Muscle of leg (tissue), 11 donors: ENCODE results near the gene CA10. TPM values are rescaled to one million over a fixed set of nuclear protein-coding genes. Genes with fewer than 3 reads are reported as not detected.

Experiments used
- DNase-seq: peaks from one replicate; pipeline ENCODE4 v3.0.0; 2013
- H3K27ac ChIP-seq: one replicate; pipeline ENCODE4 v1.5.1; 2013; ENCODE audit warnings: mild to moderate bottlenecking, low read length, control low read depth
- H3K27me3 ChIP-seq: one replicate; pipeline ENCODE4 v1.6.1; 2013; ENCODE audit warnings: low read length; ENCODE audit not compliant: control insufficient read depth, insufficient read depth
- H3K36me3 ChIP-seq: one replicate; pipeline ENCODE4 v1.6.1; 2013; ENCODE audit warnings: low read length; ENCODE audit not compliant: control insufficient read depth, insufficient read depth
- H3K4me1 ChIP-seq: one replicate; pipeline ENCODE4 v1.6.1; 2013; ENCODE audit warnings: low read length; ENCODE audit not compliant: control insufficient read depth, insufficient read depth
- H3K4me3 ChIP-seq: one replicate; pipeline ENCODE4 v1.5.1; 2013; ENCODE audit warnings: low read length, control low read depth
- H3K9me3 ChIP-seq: replicated peaks from 2 replicates; pipeline ENCODE4 v1.6.1; 2013; ENCODE audit warnings: low read depth, low read length; ENCODE audit not compliant: control insufficient read depth
- WGBS: methylation state at CpG from one replicate; pipeline ENCODE4 v1.1.5; 2013; ENCODE audit warnings: missing lambda C conversion rate; ENCODE audit not compliant: insufficient coverage; 5-methylcytosine and 5-hydroxymethylcytosine counted together
- polyA plus RNA-seq, 8 donors: library from polyadenylated mRNA; unstranded; fragments of 120-200 nt; gene quantifications; one replicate each; pipeline versions ENCODE4 v1.2.1 to v1.2.3, GENCODE V29; 2013; ENCODE audit warnings: inconsistent platforms in 1 of 8, low replicate concordance in 1 of 8; ENCODE audit not compliant: insufficient read length in 8 of 8, insufficient read depth in 1 of 8
- total RNA-seq: library from RNA; stranded (reverse); fragments of 120-200 nt; gene quantifications from one replicate; pipeline ENCODE4 v1.2.4, GENCODE V29; 2013

The CA10 gene
- total and polyA plus RNA-seq, 9 donors = 1.4 to 6.9 (median 3.3) TPM

DNA sequence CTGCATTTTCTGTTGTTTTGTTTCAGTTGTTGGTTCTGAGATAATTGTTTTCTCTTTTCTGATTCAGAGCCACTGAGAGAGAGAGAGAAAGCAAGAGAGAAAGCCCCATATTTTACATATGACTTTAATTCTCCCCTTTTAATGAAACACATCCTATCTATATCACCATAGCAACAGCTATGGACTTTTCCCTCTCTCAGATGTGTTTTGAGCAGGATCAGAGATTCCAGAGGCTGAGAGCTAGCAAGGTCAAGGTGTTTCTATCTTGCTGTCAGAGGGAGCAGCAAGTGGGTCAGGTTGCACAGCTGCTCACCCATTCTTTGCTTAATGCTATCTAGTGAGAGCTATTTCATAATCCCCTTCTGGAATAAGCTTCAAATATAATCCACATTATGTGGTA, 415.9 kb downstream of the CA10 start:
- Histone ChIP-seq H3K36me3 (no peaks in the 10 kb centered on the region), H3K9me3 (no peaks in the 10 kb centered on the region), H3K27ac (no peak overlapping the region), H3K4me3 (no peak overlapping the region), H3K27me3 (peaks cover 2% of the 10 kb centered on the region), H3K4me1 (no peaks in the 10 kb centered on the region)
- DNase-seq = no peak

DNA sequence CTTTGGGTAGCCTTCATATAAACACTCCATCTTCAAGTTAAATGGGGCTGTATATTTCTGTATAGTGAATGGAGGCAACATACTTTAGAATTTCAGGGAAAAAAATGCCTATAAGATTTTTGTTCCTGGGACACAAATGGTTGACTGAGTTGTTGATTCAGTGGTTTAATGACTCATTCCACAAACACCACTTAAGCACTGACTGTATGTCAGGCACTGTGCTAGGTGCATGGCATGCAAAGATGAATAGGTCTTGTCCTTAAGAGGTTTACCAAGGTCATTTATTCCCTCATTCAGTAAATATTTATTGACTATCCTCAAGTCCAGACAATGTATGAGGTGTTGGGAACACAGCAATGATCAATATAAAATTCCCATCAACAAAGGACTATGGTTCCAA, 417.1 kb downstream of the CA10 start:
- no peaks in the 10 kb centered on the region for H3K4me1 ChIP-seq
- H3K27me3 ChIP-seq = peaks cover 2% of the 10 kb centered on the region
- H3K27ac ChIP-seq = no peak overlapping the region
- no peak overlapping the region for H3K4me3 ChIP-seq
- no peaks in the 10 kb centered on the region for H3K36me3 ChIP-seq
- H3K9me3 ChIP-seq = no peaks in the 10 kb centered on the region
- DNase-seq = no peak

GRCh38 chr17:51740531-51740930, 418.0 kb downstream of the CA10 start:
- H3K36me3 ChIP-seq = no peaks in the 10 kb centered on the region
- 77% methylated on average over 5 of the region's 5 CpGs for WGBS
- DNase-seq = no peak
- H3K4me1 ChIP-seq = peaks cover 4% of the 10 kb centered on the region
- H3K27me3 ChIP-seq = peaks cover 2% of the 10 kb centered on the region
- no peak overlapping the region for H3K27ac ChIP-seq
- no peaks in the 10 kb centered on the region for H3K9me3 ChIP-seq
- H3K4me3 ChIP-seq = no peak overlapping the region

GRCh38 chr17:51739245-51739886, 419.1 kb downstream of the CA10 start:
- Histone ChIP-seq H3K36me3 (no peaks in the 10 kb centered on the region), H3K27me3 (peaks cover 2% of the 10 kb centered on the region), H3K4me3 (no peak overlapping the region), H3K27ac (no peak overlapping the region), H3K4me1 (peaks cover 4% of the 10 kb centered on the region), H3K9me3 (no peaks in the 10 kb centered on the region)
- WGBS = 96% methylated on average over 4 of the region's 6 CpGs
- DNase-seq = no peak

GRCh38 chr17:51736356-51736755, 422.2 kb downstream of the CA10 start:
- 17% methylated on average over 1 of the region's 2 CpGs for WGBS
- Histone ChIP-seq H3K9me3 (no peaks in the 10 kb centered on the region), H3K27me3 (peaks cover 4% of the 10 kb centered on the region), H3K4me3 (no peak overlapping the region), H3K36me3 (no peaks in the 10 kb centered on the region), H3K4me1 (peaks cover 4% of the 10 kb centered on the region), H3K27ac (no peak overlapping the region)
- DNase-seq = peak; percentile 92

DNA sequence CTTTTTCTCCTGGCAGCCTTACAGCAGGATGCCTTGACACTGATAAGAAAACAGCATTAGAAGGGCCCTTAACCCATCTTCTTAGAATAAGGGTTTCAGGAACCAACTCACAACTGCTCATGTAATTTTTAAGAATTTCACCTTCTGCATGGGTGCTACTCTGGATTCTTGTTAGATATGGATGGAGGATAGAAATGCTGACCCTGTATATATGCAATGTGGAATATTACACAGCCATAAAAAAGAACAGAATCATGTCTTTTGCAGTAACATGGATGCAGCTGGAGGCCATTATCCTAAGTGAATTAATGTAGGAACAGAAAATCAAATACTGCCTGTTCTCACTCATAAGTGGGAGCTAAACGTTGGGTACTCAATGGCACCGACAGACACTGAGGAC, 423.5 kb downstream of the CA10 start:
- Histone ChIP-seq H3K4me3 (no peak overlapping the region), H3K27ac (no peak overlapping the region), H3K9me3 (no peaks in the 10 kb centered on the region), H3K36me3 (no peaks in the 10 kb centered on the region), H3K27me3 (peaks cover 4% of the 10 kb centered on the region), H3K4me1 (peaks cover 4% of the 10 kb centered on the region)
- DNase-seq = no peak
- no CpG with 5 or more reads among the region's 2 CpGs for WGBS

DNA sequence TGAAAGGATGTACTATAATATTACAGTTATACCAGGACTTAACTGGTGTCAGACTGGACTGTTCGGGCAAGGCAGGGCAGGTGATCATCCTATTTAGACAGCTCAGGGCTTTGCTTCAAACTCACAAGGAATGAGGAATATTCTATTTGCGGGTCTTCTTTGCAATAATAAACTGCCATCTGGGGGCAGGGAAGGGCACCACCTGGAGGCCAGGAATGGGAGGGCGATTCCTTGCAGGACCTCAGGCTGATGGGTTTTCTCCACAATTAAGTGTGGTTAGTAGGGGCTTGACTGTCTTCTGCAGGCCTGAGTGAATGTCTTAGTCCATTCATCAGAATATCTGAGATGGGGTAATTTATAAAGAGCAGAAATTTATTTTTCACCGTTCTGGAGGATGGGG, 424.1 kb downstream of the CA10 start:
- Histone ChIP-seq H3K9me3 (no peaks in the 10 kb centered on the region), H3K4me1 (peaks cover 4% of the 10 kb centered on the region), H3K27ac (no peak overlapping the region), H3K4me3 (no peak overlapping the region), H3K36me3 (no peaks in the 10 kb centered on the region), H3K27me3 (peaks cover 4% of the 10 kb centered on the region)
- 63% methylated on average over 3 of the region's 4 CpGs for WGBS
- no peak for DNase-seq

GRCh38 chr17:51733166-51733565, 425.3 kb downstream of the CA10 start:
- 52% methylated on average over 4 of the region's 6 CpGs for WGBS

GRCh38 chr17:51731941-51732722, 426.4 kb downstream of the CA10 start:
- peaks cover 4% of the 10 kb centered on the region for H3K27me3 ChIP-seq
- no peaks in the 10 kb centered on the region for H3K9me3 ChIP-seq
- no peak for DNase-seq
- 83% methylated on average over 4 of the region's 6 CpGs for WGBS
- no peak overlapping the region for H3K4me3 ChIP-seq
- peaks cover 4% of the 10 kb centered on the region for H3K4me1 ChIP-seq
- H3K27ac ChIP-seq = no peak overlapping the region
- no peaks in the 10 kb centered on the region for H3K36me3 ChIP-seq

More at GRCh38 chr17:51733166-51733565, 425.3 kb downstream of the CA10 start:
- DNase-seq = no peak
- H3K9me3 ChIP-seq = no peaks in the 10 kb centered on the region
- no peaks in the 10 kb centered on the region for H3K36me3 ChIP-seq
- H3K4me1 ChIP-seq = peaks cover 4% of the 10 kb centered on the region
- no peak overlapping the region for H3K27ac ChIP-seq
- H3K27me3 ChIP-seq = peaks cover 4% of the 10 kb centered on the region
- H3K4me3 ChIP-seq = no peak overlapping the region

DNA sequence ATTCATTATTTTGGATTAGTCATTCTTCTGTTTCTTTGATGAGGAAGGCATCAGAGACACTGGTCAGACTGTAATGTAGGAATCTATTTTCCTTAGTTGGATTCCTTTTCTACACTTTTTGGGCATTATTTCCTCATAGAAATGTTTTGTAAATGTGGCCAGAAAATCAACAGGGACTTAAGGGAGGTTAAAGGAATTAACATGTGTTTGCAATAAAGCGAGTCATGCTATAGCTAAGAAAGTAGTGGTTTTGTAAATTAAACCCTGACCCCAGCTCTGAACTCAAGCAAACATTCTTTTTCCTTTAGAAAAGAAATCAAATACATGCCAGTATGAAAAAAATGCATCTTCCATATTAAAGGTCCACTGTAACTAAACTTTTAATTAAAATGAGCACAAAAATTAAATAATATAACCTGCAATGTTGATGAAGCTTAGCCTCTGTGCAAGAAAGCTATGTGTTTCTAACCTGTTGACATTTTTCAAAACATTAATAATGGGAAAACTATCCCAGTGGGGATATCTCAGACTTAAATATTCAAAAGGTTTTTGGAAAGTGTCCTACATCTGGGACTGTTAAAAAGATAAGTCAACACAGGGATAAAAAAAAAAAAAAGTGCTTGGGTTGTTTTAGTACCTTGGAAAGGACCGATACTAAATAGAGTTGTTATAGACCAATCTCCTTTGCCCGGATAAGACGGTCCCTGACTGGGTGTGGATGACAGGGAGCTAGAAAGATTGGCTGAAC, 428.0 kb downstream of the CA10 start:
- H3K4me1 ChIP-seq = no peaks in the 10 kb centered on the region
- H3K9me3 ChIP-seq = no peaks in the 10 kb centered on the region
- DNase-seq = peak; percentile 93
- peaks cover 6% of the 10 kb centered on the region for H3K27me3 ChIP-seq
- H3K4me3 ChIP-seq = no peak overlapping the region
- no peak overlapping the region for H3K27ac ChIP-seq
- H3K36me3 ChIP-seq = no peaks in the 10 kb centered on the region
- WGBS = 20% methylated on average over 2 of the region's 4 CpGs
